Tongue (tissue), 2 donors: ENCODE measurements around the gene GGCT. TPM values are rescaled to one million over a fixed set of nuclear protein-coding genes. Genes with fewer than 3 reads are reported as not detected.

Experiments used
- DNase-seq: peaks from one replicate; pipeline ENCODE4 v3.0.0-alpha.2; 2015
- total RNA-seq: library from RNA; depleted of rRNA; stranded (reverse); fragments of >200 nt; gene quantifications from one replicate; pipeline ENCODE4 v1.2.3, GENCODE V29; 2014

GGCT gene
- total RNA-seq, 1 donor from 2014 or later: 30.3 TPM

DNA sequence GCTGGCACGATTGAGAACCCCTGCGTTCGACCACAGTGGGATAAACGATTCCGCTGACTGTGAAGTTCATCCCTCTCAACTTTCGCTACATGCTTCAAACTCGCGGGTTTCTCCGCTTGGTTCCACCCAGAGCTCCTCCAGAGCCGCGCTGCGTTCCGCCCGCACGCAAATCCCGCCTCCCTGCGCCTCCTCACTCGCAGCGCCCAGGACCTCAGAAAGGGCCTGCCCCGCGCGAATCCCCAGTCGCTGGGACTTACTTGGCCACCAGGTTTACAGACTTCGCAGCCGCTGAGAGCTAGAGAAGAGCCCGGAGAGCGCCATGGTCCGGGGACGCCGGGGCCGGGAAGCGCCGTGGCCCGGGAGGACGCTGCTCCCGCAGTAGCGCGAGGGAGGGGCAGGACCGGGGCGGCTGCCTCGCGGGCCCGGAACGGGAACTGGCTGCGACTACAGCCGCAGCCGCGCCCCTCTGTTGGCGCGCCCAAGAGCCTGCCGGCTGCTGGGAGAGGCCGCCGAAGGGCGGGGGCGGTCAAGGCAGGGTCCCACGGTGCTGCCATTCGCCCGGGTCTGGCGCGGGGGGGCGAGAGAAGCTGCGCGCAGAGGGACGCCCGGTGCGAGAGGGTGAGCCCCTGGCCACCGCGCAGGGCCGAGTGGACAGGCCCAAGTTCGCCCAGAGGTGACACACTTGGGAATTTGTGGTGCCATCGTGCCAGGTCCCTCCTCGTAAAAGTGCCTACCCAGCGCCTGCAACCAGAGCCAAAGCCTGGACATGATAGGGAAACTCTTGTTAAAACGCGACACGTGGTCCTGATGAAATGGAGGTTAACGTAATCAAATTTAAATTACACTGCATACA lies 26.1 kb downstream of the GGCT start, which contains the start of gene NOD1:
Gene NOD1 (minus strand): TSS at position 436 of the 853 bp plus-strand sequence. CDS start 21,863 bp downstream, outside the sequence.
- peak; percentile 89 for DNase-seq

DNA sequence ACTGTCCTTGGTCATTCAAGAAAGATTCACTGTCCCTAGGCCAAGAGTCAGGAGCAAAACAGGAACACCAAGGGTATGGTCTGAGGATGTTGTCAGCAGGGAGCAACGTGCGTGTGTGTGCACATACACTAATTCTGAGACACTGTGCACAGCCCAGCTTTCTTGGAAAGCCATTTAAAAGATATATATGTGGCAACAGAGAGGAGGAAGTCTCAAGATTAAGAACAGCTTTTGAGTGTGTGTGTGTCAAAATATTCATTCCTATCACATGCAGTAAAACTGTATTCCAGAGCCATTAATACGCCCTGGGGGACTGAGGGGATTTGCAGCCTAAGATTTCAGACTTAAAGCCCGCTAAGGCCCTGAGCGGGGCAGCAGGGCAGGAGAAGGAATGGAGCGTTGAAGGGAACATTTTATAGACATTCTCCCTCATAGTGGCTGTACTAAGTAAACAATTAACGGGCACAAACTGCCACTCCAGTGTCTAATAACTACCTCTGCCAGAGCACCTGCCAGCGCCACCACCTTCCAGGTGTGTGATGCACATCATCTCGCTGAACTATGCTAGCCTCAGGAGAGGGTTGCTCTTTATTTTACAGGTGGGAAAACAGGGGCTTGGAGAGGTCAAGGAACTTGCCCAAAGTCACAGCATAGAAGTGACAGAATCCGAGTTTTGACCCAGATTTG lies 28.0 kb downstream of the GGCT start:
- DNase-seq: no peak

GRCh38 chr7:30475580-30475979 lies 29.0 kb downstream of the GGCT start:
- no peak for DNase-seq

- DNase-seq: no peak
Measured at GRCh38 chr7:30474893-30475292, 29.7 kb downstream of the GGCT start.

- DNase-seq: no peak
Measured at GRCh38 chr7:30474485-30474884, 30.1 kb downstream of the GGCT start.

- DNase-seq: no peak
Measured at GRCh38 chr7:30473903-30474302, 30.7 kb downstream of the GGCT start.

DNA sequence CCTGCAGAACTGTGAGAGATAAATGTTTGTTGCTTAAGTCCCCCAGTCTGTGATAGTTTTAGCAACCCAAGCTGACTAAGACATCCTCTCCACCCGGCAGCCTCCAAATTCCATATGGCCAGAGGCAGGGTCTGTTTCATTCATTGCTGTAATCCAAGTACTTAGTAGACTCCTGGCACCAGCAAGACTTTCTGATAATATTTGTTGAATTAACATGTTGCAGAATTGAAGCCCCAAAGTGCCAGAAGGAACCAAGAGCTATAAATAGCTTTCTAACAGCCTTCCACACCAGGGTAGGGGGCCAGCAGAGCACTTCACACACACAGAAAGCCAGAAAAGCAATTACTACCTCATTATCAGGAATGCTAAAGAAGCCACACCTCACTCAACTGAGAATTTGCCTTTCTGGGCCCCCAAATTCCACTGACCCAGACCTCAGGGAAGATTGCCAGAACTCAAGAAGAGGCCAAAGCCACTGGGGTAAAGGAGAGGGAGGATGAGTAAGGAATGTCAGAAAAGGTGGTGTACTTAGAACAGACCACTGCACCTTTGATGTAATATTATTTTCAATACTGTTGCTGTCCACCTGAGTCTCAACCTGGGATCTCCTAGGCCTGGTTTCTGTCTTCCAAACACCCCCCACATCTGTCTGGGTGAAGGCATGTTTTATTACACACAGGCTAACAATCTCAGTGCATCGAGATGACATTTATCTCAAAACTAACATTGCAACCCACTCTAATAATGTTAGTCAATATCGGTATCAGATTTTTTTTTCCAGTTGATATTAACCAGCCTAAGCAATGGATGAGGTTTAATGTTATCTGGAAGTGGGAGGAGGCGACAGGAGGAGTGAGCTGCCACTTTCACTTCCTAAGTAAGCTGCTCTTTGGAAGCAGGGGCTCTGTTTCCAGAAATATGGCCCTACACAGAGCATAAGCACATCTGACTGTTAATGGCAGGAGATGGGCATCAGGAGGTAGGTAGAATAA lies 31.5 kb downstream of the GGCT start:
- DNase-seq: no peak

DNA sequence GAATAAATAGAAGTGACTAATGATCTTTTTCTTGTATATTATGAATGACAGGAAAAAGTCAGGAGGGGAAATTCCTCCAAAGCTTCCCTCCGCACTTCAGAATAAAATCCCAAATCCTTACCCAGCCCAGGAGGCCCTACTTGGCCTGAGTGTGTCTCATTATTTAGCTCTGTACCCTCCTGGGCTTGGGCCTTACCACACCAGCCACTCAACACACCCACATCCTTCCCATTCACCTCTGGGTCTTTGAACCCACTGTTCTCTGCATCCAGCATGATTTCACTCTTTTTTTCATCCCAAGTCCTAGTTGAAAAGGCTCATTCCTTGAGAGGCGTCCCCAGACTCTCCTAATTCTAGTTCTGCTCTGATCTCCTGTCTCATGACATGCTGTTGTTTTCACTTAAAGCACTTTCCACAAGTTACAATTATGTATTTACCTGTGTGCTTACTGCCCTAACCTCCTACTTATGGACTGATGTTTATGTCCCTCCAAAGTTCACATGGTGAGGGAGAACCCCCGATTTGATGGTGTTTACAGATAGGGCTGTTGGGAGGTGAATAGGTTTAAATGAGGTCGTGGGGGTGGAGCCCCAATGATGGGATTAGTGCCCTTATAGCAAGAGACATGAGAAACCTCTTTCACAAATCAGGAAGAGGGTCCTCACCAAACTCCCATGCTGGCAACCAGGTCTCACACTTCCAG lies 32.4 kb downstream of the GGCT start:
- no peak for DNase-seq

DNA sequence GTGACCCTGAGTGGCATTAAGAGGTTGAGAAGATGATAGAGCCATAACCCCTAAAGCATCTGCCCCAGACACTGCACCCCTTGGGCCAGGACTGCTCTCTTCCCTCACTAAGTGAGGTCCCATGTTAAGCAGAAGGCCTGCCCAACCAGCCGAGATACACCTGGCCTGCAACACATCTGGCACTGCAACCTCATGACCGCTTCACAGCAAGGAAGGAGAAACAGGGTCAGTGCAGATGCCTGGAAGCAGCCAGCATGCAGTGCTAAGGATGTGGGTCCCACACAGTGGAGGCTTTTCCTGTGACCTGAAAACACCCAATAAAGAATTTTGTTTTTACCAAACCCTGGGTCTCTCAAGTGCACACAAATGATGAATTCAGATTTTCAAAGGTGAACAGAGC lies 33.4 kb downstream of the GGCT start:
- DNase-seq: no peak

DNA sequence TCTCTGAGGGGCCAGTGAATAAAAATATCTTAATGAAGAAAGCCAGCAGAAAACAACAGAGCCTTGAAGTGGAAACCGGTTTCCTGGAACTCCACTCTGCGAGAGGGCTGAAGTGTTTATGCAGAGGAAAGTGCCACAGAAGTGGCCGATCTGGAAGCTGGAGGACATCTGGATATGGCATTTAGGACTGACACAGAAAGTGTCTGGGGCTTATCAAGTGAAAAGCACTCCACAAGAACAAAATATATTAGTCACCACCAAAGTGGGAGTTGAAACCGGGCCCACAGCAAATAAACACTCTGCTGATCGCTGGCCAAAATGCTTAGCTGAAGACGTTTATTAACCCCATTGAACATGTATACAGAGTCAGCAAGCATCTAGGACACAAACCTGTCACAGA lies 33.9 kb downstream of the GGCT start:
- DNase-seq: peak; percentile 74

GRCh38 chr7:30470163-30470770 lies 34.4 kb downstream of the GGCT start:
- peak; percentile 20 for DNase-seq

DNA sequence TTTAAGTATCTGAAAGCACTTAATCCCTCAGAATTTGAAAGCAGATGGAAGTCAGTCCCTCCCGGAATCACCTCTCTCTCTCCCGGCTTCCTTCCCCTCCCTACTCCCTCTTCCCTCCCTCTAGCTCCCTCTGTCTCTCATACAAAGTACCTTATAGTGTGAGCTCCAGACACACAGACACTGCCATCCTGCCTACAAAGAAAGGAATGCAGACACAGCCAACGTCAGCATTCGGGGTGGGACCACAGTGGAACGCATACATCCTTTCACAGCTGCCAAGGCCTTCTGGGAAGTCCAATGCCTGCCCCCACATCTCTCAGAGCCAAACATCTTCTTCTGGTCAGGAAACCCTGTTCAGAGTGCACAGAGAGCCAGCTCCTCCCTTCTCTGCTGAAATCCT lies 35.3 kb downstream of the GGCT start:
- DNase-seq: peak; percentile 89

DNA sequence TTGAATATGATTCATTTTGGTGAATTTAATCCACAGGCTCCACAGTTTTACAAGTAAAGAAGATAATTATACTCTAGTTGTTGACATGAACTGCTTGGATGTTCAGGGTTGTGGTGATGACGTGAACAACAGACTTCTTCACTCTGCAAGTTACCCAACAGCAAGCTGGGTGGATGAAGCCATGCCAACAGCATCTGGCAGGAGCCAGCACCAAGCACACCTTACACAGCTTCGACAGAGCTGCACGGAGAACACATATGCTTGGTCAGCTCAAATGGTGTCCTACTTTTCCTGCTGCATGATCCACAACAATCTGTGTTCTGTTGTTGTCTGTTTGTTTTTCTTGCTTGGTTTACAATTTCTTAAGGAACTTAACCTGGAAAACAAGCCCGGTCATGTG lies 35.8 kb downstream of the GGCT start:
- no peak for DNase-seq

- no peak for DNase-seq
Measured at GRCh38 chr7:30468041-30468440, 36.6 kb downstream of the GGCT start.

- no peak for DNase-seq
Measured at GRCh38 chr7:30467271-30467670, 37.4 kb downstream of the GGCT start.

GRCh38 chr7:30466266-30466665 lies 38.4 kb downstream of the GGCT start:
- peak; percentile 31 for DNase-seq

DNA sequence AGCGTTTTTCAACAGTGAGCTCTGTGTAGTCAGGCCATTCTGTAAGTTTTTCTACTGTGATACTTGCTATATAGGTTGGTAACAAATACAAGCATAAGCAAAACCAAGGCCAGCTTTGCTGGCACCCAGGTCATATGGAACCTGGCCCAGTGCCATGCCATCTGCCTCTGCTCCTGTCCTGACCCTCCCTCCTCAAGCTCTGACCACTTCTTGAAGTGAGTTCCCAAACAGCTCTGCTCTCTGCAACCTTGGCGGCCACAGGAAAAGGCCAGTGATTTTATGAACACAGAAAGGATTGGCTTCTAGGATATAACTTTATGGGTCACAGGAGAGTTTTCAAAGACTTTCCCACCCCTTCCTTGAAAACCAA lies 38.8 kb downstream of the GGCT start:
- DNase-seq: peak; percentile 61

DNA sequence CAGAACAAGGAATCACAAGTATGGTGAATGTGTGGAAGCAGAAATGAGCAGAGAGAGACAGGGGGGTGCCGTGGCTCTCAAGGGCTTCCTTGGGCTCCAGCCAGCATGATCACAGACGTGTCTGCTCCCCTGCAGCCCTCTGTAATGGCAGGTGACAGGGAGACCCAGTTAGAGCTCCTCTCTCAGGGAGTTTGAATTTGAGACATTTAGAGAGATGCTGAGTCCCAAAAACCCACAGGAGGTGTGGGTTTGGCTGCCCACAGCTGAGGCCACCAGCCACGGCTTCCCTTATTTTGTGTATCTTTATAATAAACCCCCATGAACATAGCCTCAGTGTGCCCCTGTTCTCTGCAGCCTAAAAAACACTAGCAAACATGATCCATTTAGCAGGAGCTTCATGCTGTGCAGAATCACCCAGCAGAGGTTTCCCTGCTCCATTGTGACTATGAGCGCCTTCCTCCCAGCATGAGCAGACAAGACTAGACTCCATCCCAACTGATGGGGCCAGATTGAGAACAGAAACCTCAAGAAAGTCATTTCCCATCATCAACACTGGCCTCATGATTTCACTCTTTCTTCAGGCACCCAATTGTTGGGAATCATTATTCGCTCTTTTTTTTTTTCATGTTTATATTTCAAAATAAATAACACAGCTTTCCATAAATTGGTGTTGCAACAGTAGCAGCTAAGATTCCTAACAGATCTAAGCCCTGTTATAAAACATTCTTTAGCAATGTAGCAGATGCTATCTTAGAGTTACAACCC lies 39.4 kb downstream of the GGCT start:
- no peak for DNase-seq

DNA sequence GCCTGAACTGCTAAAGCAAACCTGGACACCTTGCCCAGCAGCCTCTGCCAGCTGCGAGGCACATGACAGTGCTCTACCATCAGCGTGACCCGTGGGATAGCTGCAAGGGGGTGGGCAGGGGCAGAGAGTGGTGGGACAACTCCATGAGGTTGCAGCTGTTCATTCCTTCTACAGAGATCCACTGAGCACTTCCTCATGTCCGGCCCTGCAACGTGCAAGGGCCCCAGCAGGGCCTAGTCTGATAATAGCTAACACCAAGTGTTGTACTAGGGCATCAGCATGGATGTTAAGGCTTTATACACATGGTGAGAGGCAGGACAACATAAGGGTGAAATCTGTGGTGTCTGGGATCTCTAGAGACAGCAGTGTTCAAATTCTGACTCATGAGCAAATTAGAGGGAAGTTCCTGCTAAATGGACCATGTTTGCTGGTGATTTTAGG lies 40.4 kb downstream of the GGCT start:
- DNase-seq: peak; percentile 84

- no peak for DNase-seq
Measured at GRCh38 chr7:30463405-30464145, 41.1 kb downstream of the GGCT start.
